Lung (tissue), 12 donors: ENCODE results near the gene COX6B2. TPM values are rescaled to one million over a fixed set of nuclear protein-coding genes. Genes with fewer than 3 reads are reported as not detected.

Source experiments
- ATAC-seq: fragments of 200-7000 bp; cut with Tn5 transposase; one replicate; pipeline ENCODE4 v1.9.1; 2020; ENCODE audit warnings: moderate number of reproducible peaks; ENCODE audit not compliant: insufficient read depth, low FRiP score
- DNase-seq, 3 donors: peaks; one replicate each; pipeline ENCODE4 v3.0.0-alpha.2; 2013 to 2017
- H3K27ac ChIP-seq, 2 donors: one replicate each; pipeline ENCODE4 v1.5.1; 2013; ENCODE audit warnings: mild to moderate bottlenecking in 2 of 2, moderate library complexity in 2 of 2, control low read depth in 1 of 2, inconsistent platforms in 1 of 2, low read depth in 1 of 2, low read length in 1 of 2
- H3K27me3 ChIP-seq, 3 donors: one replicate each; pipeline ENCODE4 v1.5.1; 2013; ENCODE audit warnings: low read length in 2 of 3; ENCODE audit not compliant: control insufficient read depth in 3 of 3, insufficient read depth in 3 of 3
- H3K36me3 ChIP-seq, 4 donors: one replicate each; pipeline ENCODE4 v1.5.1; 2013; ENCODE audit warnings: low read length in 4 of 4, mild to moderate bottlenecking in 1 of 4, moderate library complexity in 1 of 4; ENCODE audit not compliant: control insufficient read depth in 4 of 4, insufficient read depth in 4 of 4
- H3K4me1 ChIP-seq, 5 donors: one replicate each; pipeline ENCODE4 v1.5.1; 2013; ENCODE audit warnings: low read length in 5 of 5, mild to moderate bottlenecking in 2 of 5, moderate library complexity in 1 of 5; ENCODE audit not compliant: control insufficient read depth in 5 of 5, insufficient read depth in 5 of 5
- H3K4me3 ChIP-seq: one replicate; pipeline ENCODE4 v1.5.1; 2013; ENCODE audit warnings: mild to moderate bottlenecking, control low read depth, moderate library complexity
- H3K9ac ChIP-seq, 2 donors: one replicate each; pipeline ENCODE4 v1.5.1; 2013; ENCODE audit warnings: low read length in 2 of 2, control low read depth in 1 of 2; ENCODE audit not compliant: insufficient read depth in 1 of 2
- H3K9me3 ChIP-seq, 4 donors: one replicate each; pipeline ENCODE4 v1.5.1; 2013; ENCODE audit warnings: low read length in 3 of 4, mild to moderate bottlenecking in 1 of 4, moderate library complexity in 1 of 4; ENCODE audit not compliant: control insufficient read depth in 4 of 4, insufficient read depth in 3 of 4
- WGBS, 2 donors: extraction: QIAGEN DNeasy Blood & Tissue Kit; methylation state at CpG; one replicate each; pipeline ENCODE4 v1.1.7; 2013; 5-methylcytosine and 5-hydroxymethylcytosine counted together
- polyA plus RNA-seq, 2 donors: library from polyadenylated mRNA; stranded (reverse); fragments of 200-250 nt; gene quantifications; one replicate each; pipeline ENCODE4 v1.2.1, GENCODE V29; 2013
- total RNA-seq, 2 donors: library from RNA; depleted of rRNA in 1 of 2; stranded (reverse); fragments of >200 nt in 1 of 2; gene quantifications; one replicate each; pipeline ENCODE4 v1.2.1, GENCODE V29; 2014 to 2021
- TF ChIP-seq, protein P1 (sequence below): IDR thresholded peaks from 2 replicates; pipeline ENCODE4 v1.5.1; 2012; ENCODE audit warnings: mild to moderate bottlenecking; ENCODE audit errors: control extremely low read depth, extremely low read depth
- donor health status: control.
- donor health status: control.
- donor health status: Bipolar disorder and iron deficiency.
- donor health status: healthy.
- donor health status: DM: yes; HTN: yes; CAD: no.

Gene COX6B2
- total and polyA plus RNA-seq, 4 donors, result 0.16 to 1.4 (median 0.50) TPM; not detected in 1

DNA sequence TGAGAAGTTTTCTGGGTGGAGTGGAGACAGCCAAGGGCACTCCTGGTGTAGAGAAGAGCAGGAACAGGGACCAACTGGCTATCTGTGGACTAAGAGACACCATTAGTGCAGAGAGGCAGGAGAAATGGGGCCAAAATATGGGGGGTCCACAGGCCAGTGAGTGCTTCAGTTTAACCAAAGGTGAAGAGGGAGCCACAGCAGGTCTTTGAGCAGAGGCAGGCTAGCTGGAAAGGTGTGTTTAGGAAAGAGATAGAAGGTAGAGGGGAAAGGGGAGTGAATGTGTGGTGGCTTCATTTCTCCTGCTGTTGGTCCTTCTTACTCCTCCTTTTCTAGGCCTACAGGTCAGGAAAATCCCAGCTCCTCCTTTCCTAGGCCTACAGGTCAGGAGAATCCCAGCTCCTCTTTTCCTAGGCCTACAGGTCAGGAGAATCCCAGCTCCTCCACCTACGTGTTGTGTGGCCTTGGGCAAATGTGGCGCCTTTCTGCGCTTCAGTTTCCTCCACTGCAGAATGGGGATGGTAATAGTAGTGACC is 28.1 kb upstream of the COX6B2 start:
- H3K36me3 ChIP-seq, result peaks cover 0 to 10% (median 3%) of the 10 kb centered on the region in 4 donors
- DNase-seq (no peak), ATAC-seq (no peak)
- no peak overlapping the region for H3K9ac ChIP-seq
- H3K27ac ChIP-seq, result no peak overlapping the region
- H3K4me3 ChIP-seq, result no peak overlapping the region
- peaks cover 0 to 8% (median 2%) of the 10 kb centered on the region in 3 donors for H3K27me3 ChIP-seq
- 92 to 99% methylated on average over 3 of the region's 3 CpGs for WGBS, 2 donors
- H3K4me1 ChIP-seq, result peaks cover 6 to 32% (median 20%) of the 10 kb centered on the region in 5 donors
- peaks cover 0 to 2% (median 0%) of the 10 kb centered on the region in 4 donors for H3K9me3 ChIP-seq
- TF ChIP-seq, protein P1, sequence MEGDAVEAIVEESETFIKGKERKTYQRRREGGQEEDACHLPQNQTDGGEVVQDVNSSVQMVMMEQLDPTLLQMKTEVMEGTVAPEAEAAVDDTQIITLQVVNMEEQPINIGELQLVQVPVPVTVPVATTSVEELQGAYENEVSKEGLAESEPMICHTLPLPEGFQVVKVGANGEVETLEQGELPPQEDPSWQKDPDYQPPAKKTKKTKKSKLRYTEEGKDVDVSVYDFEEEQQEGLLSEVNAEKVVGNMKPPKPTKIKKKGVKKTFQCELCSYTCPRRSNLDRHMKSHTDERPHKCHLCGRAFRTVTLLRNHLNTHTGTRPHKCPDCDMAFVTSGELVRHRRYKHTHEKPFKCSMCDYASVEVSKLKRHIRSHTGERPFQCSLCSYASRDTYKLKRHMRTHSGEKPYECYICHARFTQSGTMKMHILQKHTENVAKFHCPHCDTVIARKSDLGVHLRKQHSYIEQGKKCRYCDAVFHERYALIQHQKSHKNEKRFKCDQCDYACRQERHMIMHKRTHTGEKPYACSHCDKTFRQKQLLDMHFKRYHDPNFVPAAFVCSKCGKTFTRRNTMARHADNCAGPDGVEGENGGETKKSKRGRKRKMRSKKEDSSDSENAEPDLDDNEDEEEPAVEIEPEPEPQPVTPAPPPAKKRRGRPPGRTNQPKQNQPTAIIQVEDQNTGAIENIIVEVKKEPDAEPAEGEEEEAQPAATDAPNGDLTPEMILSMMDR, result no peak

DNA sequence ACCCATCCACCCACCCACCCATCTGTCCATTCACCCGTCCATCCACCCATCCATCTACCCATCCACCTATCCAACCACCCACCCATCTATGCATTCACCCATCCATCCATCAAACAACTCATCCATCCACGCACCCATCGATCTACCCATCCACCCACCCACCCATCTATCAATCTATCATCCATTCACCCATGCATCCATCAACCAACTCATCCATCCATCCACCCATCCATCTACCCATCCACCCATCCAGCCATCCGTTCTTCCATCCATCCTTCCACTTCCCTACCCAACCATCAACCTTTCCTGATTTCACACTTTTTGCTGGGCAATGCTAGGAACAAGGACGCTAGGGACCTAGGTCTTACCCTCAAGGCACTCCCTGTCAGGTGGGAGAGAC is 27.5 kb upstream of the COX6B2 start:
- TF ChIP-seq, protein P1, result no peak
- Histone ChIP-seq H3K9me3 (peaks cover 0 to 2% (median 0%) of the 10 kb centered on the region in 4 donors), H3K27ac (no peak overlapping the region), H3K9ac (no peak overlapping the region), H3K4me3 (no peak overlapping the region), H3K36me3 (peaks cover 0 to 5% (median under 1%) of the 10 kb centered on the region in 4 donors), H3K4me1 (peaks cover 2 to 29% (median 18%) of the 10 kb centered on the region in 5 donors), H3K27me3 (peaks cover 0 to 11% (median 2%) of the 10 kb centered on the region in 3 donors)
- 96 to 98% methylated on average over 5 of the region's 5 CpGs for WGBS, 2 donors
- DNase-seq (no peak), ATAC-seq (no peak)

DNA sequence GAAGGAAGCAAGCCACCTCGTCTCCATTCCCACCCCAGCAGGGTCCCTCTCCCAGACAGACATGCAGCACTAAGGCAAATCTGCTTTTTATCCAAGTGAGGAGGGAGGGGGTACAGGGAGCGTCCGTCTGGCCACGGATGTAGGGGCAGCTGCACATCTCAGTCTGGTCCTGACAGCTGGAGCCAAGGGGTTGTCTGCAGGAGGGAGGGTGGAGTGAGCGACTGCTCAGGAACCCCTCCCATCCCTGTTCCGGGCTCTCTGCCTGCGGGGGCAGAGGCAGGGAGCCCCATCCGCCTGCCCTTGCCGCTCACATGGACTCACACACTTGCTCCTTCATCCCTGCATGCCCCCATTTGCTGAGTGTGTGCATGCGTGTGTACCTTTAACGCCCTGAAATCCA is 24.7 kb upstream of the COX6B2 start:
- peaks cover 0 to 16% (median 9%) of the 10 kb centered on the region in 5 donors for H3K4me1 ChIP-seq
- H3K36me3 ChIP-seq, result no peaks in the 10 kb centered on the region
- no peak overlapping the region for H3K9ac ChIP-seq
- whole genome bisulfite sequencing, 2 donors, result 69 to 73% methylated on average over 11 of the region's 11 CpGs
- H3K27me3 ChIP-seq, result peaks cover 0 to 20% (median 2%) of the 10 kb centered on the region in 3 donors
- H3K27ac ChIP-seq, result no peak overlapping the region
- no peak overlapping the region for H3K4me3 ChIP-seq
- DNase-seq, result no peak
- no peak for ATAC-seq
- H3K9me3 ChIP-seq, result peaks cover 0 to 2% (median 0%) of the 10 kb centered on the region in 4 donors
- TF ChIP-seq, protein P1, result no peak
